ENCODE data around the gene MVB12B. TPM values are rescaled to one million over a fixed set of nuclear protein-coding genes. Genes with fewer than 3 reads are reported as not detected.

The MVB12B gene
- total and polyA plus RNA-seq, 2 of the 13 experiments (the other 11 are each of a cell fraction or from before 2014, with no cell fraction given): 12.1 to 30.1 TPM

GRCh38 chr9:126500600-126501382, 174.2 kb downstream of the MVB12B start (continued):
- TF ChIP-seq TRAFD1 (CRISPR knock-in tag; IDR thresholded peaks at IDR 0.05; ENCODE audit: borderline replicate concordance): no peak
- TF ChIP-seq ZNF263 (CRISPR knock-in tag; IDR thresholded peaks at IDR 0.05): peak; percentile 78
- TF ChIP-seq ZNF567 (CRISPR knock-in tag; IDR thresholded peaks at IDR 0.05; ENCODE audit: borderline replicate concordance): no peak
- TF ChIP-seq ZUFSP (CRISPR knock-in tag; IDR thresholded peaks at IDR 0.05; ENCODE audit: borderline replicate concordance): no peak
- no peak for TF ChIP-seq MAF1 (CRISPR knock-in tag; IDR thresholded peaks at IDR 0.05; ENCODE audit: borderline replicate concordance)
- TF ChIP-seq HOXA3 (CRISPR knock-in tag; IDR thresholded peaks at IDR 0.05): peak; percentile 24; the same call in 1 of the 2 replicates
- no peak for TF ChIP-seq ISX (CRISPR knock-in tag; conservative IDR thresholded peaks at IDR 0.05)
- 0 out of 2 replicates have a peak, but pooled peaks have one; percentile 42 for TF ChIP-seq AKAP8 (CRISPR knock-in tag; IDR thresholded peaks at IDR 0.05)
- no peak for TF ChIP-seq ZNF660 (CRISPR knock-in tag; IDR thresholded peaks at IDR 0.05; ENCODE audit: borderline replicate concordance, low read depth)
- 0 out of 2 replicates have a peak, but pooled peaks have one; percentile 11 for TF ChIP-seq ETV5 (CRISPR knock-in tag; IDR thresholded peaks at IDR 0.05; ENCODE audit: borderline replicate concordance)
- TF ChIP-seq ZNF749 (CRISPR knock-in tag; IDR thresholded peaks at IDR 0.05; ENCODE audit: borderline replicate concordance): no peak
- no peak for TF ChIP-seq SATB2 (CRISPR knock-in tag; IDR thresholded peaks at IDR 0.05)
- TF ChIP-seq ELF3 (CRISPR knock-in tag; IDR thresholded peaks at IDR 0.05): 0 out of 2 replicates have a peak, but pooled peaks have one; percentile 27
- TF ChIP-seq NFKB2 (CRISPR knock-in tag; IDR thresholded peaks at IDR 0.05; ENCODE audit: borderline replicate concordance): peak; percentile 45; the same call in 1 of the 2 replicates
